NCI-H82 (cell line): ENCODE measurements around the gene CAMKK2.
A peak's percentile ranks its signal among the peaks of the same experiment; 100 is the strongest.
"Not testable (repeated sequence)": the region's sequence is repeated elsewhere in the genome, so short reads cannot be mapped to it uniquely, and the experiment has no call there.

Experiments
- DNase-seq: peaks from one replicate; lab custom pipeline; 2025; lab: John Stamatoyannopoulos, UW

Gene CAMKK2

DNA sequence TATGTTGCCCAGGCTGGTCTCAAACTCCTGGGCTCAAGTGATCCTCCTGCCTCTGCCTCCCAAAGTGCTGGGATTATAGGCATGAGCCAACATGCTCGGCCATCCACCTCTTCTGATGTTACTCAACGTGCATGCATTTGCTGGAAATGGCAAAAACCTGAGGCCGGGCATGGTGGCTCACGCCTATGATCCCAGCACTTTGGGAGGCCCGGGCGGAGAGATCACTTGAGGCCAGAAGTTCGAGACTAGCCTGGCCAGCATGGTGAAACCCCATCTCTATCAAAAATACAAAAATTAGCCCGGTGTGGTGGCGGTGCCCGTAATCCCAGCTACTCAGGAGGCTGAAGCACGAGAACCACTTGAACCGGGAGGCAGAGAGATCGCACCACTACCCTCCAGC is 1.9 kb upstream of the CAMKK2 start:
- DNase-seq, result not testable (repeated sequence)

- peak; percentile 58 for DNase-seq
Measured at GRCh38 chr12:121297435-121297991, 1.0 kb upstream of the CAMKK2 start.

DNA sequence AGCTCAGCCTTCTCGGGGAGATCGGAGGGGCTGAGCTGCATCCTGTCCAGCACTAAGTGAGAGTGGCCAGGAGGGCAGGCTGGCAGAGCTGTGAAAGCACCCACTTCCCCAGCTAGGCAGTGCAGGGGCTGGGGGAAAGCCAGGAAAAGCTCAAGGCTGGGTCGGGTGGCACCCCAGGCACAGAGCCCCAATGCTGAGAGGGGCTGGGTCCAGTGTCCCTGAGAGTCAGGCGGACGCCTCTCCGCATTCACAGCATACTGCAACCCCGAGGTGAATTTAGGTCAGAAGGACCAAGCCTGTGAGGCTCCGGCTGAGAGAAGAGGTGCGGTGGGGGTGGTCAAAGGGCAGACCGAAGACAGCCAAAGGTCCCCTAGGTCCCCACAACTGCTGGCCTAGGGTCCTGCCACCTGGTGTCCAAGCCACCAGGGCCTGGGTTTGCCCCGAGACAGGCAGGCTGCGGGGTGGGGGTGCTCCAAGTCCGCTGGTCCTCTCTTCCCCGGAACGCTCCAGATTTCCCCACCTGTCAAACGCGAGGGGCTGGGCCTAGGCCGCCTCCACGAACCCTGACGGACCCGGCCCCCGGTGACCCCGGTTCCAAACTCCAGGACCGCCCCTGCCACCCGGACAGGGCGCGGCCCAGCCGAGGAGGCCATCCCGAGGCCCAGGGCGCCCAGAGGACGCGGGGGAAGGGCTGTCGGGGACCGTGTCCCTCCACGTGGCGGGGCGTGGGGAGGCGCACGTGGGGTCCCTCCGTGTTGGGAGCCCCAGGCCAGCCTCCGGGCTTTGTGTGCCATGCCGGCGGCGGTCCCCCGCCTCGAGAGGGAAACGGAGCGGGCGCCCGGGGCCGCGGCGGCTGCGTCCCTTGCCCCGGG is 527 bp downstream of the CAMKK2 start:
- DNase-seq, result peak; percentile 59

- DNase-seq, result peak; percentile 75
Measured at GRCh38 chr12:121295116-121295745, 1.3 kb downstream of the CAMKK2 start.

- DNase-seq, result no peak
Measured at GRCh38 chr12:121294151-121294889, 2.2 kb downstream of the CAMKK2 start.

GRCh38 chr12:121293603-121294002 is 2.9 kb downstream of the CAMKK2 start:
- DNase-seq, result no peak

- DNase-seq, result no peak
Measured at GRCh38 chr12:121290410-121290809, 6.1 kb downstream of the CAMKK2 start.

DNA sequence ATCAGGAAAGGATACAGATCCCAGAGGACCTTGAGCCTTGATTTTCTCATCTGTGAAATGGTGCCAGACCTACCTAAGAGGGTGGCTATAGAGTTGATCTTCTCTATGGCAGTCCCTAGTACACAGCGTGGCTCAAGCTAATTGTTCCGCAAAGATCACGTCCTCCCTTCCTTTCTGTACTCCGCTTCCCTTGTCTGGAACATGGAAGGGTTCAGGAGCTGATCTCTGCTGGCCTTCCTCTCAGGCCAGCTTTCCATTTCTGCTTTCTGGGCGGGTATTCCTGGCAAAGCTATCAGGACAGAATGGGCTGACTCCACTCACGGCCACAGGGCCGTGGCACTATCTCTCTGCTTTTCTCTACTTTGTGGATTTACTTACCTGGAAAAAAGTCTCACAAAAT is 6.5 kb downstream of the CAMKK2 start:
- DNase-seq, result no peak

DNA sequence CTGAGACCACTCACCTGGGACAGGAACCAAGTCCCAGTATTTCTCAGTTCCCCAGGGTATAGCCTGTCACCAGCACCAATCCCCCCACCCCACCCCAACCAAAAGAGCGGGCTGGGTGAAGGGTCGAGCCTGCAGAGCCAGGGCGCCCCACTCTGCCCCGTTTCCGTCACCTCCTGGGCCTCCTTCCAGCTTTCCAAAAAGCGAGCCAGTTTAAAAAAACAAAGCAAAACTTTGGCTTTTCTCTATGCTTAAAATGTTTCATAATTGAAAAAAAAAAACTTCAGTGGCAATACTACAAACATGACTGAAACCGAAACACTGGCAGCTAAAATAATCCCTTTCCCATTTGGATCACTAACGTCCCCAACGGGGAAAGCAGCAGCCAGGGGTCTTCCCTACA is 7.5 kb downstream of the CAMKK2 start:
- no peak for DNase-seq

DNA sequence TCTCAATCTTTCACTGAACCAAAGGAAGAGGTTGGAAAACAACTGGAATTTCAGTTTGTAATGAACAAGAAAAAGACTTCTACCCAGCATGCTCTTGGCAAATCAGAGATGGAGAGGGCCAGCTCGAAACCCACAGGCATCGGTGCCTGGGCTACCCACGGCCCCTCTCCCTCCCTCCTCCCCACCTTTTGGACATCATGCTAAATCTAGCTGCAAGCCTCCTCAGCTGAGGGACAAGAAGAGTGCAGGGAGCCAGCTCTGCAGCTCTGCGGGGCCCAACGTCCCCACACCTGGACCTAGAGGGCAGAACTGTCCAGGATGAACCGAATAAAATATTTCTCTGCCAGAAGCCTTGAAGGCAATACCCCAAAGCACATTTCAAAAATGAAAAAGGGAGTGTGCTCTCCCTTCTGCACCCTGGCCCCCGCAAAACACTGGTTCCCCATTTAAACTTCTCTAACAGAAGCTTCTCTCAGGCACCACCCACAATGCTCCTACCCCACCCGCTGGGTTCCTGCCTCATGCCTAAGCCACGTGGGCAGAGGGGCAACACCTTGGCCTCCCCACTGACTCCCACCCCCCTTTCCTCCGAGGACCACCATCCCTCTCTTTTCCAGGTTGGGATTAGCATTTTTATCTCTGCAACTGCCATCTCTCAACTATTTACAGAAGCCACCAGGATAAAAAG is 8.2 kb downstream of the CAMKK2 start:
- no peak for DNase-seq

DNA sequence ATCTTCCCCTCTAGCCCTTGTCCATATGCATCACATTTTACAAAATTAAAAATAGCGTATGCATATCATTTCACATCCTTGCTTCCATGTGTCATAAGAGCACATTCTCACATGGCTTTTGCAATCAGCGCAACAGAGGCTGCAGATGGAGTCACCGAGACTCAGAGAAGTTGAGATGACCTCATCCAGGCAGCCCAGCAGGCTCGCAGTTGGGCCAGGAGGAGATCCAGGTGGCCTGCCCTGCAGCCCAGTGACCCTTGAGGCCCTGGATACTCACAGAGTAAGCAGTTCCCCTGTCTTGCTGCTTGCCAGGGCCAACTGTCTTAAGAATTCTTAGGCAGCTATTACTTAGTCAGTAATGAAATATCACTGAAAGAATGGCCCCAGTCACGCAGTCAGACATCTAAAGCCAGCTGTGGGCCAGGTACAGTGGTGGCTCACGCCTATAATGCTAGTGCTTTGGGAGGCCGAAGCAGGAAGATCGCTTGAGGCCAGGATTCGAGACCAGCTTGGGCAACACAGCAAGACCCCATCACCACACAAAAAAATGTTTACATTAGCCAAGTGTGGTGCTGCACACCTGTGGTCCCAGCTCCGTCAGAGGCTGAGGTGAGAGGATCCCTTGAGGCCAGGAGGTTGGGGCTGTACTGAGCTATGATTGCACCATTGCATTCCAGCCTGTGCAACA is 9.1 kb downstream of the CAMKK2 start:
- DNase-seq, result no peak

DNA sequence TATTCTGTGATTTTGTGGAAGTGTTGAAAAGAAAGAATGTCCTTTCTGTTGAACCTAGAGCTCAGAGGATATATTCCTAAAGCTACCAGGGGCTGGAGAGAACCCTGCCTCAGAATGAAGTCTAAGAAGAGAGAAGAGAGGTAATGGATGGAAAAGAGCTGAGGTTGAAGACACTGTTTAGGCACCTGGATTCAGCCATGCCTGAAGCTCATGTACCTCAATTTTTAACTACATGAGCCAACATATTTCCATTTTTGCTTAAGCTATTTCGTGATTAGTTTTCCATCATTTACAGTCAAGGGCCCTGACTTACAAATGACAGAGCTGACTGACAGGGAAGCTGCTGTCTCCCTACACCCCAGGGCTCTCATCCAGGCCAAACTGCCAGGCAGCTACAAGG is 10.7 kb downstream of the CAMKK2 start:
- DNase-seq, result no peak

- DNase-seq, result no peak
Measured at GRCh38 chr12:121284551-121285390, 11.7 kb downstream of the CAMKK2 start.

DNA sequence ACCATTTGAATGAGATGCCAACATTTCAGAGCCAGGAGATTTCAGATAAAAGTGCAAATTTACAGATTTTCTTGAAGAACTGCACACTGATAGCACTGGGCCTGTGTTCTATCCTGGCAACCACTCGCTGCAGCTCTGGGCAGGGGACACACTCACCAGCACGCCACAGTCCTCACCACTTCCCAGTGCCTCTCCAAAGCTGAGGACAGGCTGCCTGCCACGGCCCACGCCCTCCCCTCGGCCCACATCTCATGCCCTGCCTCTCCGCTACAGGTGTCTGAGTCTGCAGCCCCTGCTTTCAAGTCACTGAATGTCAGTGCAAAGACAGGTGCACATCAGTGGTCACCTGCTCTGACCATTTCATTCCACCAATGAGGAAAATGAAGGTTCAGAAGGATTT is 12.7 kb downstream of the CAMKK2 start:
- DNase-seq, result no peak

DNA sequence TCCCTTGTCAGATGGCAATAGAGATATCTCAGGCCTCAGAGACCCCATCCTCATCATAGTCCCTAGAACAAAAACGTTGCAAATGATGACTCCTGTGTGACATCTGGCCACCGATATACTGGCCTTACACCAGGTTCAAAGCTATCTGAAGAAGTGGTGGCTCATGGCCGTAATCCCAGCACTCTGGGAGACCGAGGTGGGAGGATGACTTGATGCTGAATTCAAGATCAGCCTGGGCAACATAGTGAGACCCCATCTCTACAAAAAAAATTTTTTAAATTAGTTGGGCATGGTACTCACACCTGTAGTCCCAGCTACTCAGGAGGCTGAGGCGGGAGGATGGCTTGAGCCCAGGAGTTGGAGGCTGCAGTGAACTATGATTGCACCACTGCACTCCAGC is 13.1 kb downstream of the CAMKK2 start:
- DNase-seq, result no peak

- not testable (repeated sequence) for DNase-seq
Measured at GRCh38 chr12:121282910-121283309, 13.6 kb downstream of the CAMKK2 start.

GRCh38 chr12:121282072-121282742 is 14.3 kb downstream of the CAMKK2 start:
- DNase-seq, result peak; percentile 21

DNA sequence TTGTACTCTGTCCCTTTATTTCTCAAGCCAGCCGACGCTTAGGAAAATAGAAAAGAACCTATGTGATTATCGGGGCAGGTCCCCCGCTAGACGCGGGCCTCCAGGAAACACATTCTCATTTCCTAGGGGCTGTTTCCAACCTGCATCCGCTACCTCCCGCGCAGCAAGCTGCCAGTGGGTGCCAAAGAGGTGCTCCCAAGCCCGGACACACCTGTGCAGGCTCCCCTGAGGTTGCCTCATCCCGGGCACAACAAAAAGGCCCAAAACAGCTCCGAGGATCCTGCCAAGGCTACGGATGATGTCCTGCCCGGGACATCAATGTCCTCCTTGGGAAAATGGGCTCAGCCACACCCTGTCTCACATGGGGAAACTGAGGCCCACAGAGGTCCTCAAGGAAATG is 15.4 kb downstream of the CAMKK2 start:
- not testable (repeated sequence) for DNase-seq

DNA sequence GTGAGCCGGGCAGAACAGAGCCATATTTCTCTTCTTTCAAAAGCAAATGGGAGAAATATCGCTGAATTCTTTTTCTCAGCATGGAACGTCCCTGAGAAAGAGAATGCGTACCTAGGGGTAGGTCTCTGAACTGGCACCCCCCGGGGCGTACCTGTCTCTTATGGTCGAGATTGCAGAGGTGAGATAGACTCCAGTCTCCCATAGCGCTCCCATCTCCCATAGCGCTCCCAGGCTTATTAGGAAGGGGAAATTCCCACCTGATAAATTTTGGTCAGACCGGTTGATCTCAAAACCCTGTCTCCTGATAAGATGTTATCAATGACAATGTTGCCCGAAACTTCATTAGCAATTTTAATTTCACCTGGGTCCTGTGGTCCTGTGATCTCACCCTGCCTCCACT is 16.0 kb downstream of the CAMKK2 start:
- not testable (repeated sequence) for DNase-seq

DNA sequence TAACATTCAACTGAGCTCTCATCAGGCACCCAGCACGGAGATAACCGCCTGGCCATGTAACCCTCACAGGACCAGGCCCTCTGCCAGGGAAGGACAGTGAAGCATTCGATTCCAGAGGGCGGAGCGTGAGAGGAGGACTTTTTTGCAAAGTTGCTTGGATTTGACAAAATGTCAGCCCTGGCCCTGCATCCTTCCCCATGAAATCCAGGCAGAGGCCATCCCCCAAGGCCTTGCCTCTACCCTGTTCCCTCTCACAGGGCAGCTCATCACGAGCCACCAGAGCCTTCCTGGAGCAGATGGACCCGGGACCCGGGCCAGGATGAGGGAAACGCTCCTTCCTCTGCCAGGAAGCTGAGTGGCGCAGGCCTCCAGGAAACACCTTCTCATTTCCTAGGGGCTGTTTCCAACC is 17.0 kb downstream of the CAMKK2 start:
- no peak for DNase-seq
